Ishikawa (cell line): ENCODE measurements around the gene MAPK4.

Experiments
- CEBPB ChIP-seq: IDR thresholded peaks from 2 replicates; pipeline ENCODE4 v1.6.1; 2012
- CREB1 ChIP-seq: IDR thresholded peaks from 2 replicates; pipeline ENCODE4 v1.6.1; 2012; ENCODE audit warnings: low read depth
- EGR1 ChIP-seq: IDR thresholded peaks from 2 replicates; pipeline ENCODE4 v1.6.1; 2012
- EP300 ChIP-seq: IDR thresholded peaks from 2 replicates; pipeline ENCODE4 v1.6.1; 2012; ENCODE audit warnings: borderline replicate concordance
- FOXM1 ChIP-seq: IDR thresholded peaks from 2 replicates; pipeline ENCODE4 v1.6.1; 2012; ENCODE audit warnings: low read depth, borderline replicate concordance
- NFIC ChIP-seq: IDR thresholded peaks from 2 replicates; pipeline ENCODE4 v1.6.1; 2012
- RAD21 ChIP-seq: IDR thresholded peaks from 2 replicates; pipeline ENCODE4 v1.6.1; 2012; ENCODE audit warnings: low read depth
- REST ChIP-seq: IDR thresholded peaks from 2 replicates; pipeline ENCODE4 v1.6.1; 2012; ENCODE audit warnings: low read depth, mild to moderate bottlenecking
- TAF1 ChIP-seq: IDR thresholded peaks from 2 replicates; pipeline ENCODE4 v1.6.1; 2012; ENCODE audit warnings: low read depth, mild to moderate bottlenecking
- TCF12 ChIP-seq: IDR thresholded peaks from 2 replicates; pipeline ENCODE4 v1.6.1; 2012; ENCODE audit warnings: low read depth
- TEAD4 ChIP-seq: IDR thresholded peaks from 2 replicates; pipeline ENCODE4 v1.6.1; 2012
- YY1 ChIP-seq: IDR thresholded peaks from 2 replicates; pipeline ENCODE4 v1.6.1; 2012; ENCODE audit warnings: low read depth
- ZBTB7A ChIP-seq: IDR thresholded peaks from 2 replicates; pipeline ENCODE4 v1.6.1; 2012; ENCODE audit warnings: low read depth
- TF ChIP-seq, protein P1 (sequence below): IDR thresholded peaks from 2 replicates; pipeline ENCODE4 v1.6.1; 2012
- TF ChIP-seq, protein P2 (sequence below): IDR thresholded peaks from 2 replicates; pipeline ENCODE4 v1.6.1; 2012

Gene MAPK4

DNA sequence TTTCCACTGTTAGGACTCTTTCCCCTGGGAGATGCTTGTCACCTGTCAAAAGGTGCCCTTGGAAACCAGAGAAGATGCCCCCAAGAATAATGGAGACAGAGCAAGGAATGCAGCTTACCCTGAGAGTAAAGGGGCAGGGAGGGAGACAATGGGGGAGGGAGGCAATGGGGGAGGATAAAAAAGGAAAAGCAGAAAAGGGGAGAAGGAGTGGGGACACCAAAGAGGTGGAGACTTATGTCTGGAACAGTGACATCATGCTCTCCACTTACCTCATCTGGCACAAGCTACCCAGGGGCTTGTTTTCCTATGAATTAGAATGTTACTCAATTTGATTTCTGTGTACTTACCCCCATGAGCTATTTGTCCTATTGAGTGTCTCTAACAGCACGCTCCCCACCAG is 192.1 kb downstream of the MAPK4 start:
- TF ChIP-seq CREB1: no peak

DNA sequence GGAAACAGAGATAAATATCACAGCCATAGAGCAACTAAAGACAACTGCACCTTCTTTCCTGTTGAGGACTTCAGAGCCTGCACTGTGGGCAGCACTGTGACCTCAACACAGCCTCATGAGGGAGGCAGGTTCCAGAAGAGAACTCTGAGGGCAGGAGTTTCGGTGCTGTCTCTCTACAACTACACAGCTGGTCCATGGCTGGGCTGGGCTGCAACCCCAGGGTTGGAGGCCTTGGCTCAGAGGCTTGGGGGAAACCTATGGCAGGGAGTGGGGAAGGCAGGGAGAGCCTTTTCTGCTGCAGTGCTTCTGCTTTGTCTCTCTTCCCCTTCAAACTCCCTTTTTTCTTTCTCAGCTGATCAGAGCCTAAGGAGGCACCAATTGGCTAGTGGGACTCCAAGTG is 193.4 kb downstream of the MAPK4 start:
- TF ChIP-seq, protein P1, sequence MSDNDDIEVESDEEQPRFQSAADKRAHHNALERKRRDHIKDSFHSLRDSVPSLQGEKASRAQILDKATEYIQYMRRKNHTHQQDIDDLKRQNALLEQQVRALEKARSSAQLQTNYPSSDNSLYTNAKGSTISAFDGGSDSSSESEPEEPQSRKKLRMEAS: no peak
- TF ChIP-seq REST: no peak
- TF ChIP-seq NFIC: no peak
- TF ChIP-seq EP300: no peak
- no peak for TF ChIP-seq ZBTB7A
- TF ChIP-seq, protein P2, sequence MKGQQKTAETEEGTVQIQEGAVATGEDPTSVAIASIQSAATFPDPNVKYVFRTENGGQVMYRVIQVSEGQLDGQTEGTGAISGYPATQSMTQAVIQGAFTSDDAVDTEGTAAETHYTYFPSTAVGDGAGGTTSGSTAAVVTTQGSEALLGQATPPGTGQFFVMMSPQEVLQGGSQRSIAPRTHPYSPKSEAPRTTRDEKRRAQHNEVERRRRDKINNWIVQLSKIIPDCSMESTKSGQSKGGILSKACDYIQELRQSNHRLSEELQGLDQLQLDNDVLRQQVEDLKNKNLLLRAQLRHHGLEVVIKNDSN: no peak
- no peak for TF ChIP-seq CREB1
- TF ChIP-seq TCF12: no peak
- no peak for TF ChIP-seq RAD21
- TF ChIP-seq TAF1: no peak
- no peak for TF ChIP-seq TEAD4

DNA sequence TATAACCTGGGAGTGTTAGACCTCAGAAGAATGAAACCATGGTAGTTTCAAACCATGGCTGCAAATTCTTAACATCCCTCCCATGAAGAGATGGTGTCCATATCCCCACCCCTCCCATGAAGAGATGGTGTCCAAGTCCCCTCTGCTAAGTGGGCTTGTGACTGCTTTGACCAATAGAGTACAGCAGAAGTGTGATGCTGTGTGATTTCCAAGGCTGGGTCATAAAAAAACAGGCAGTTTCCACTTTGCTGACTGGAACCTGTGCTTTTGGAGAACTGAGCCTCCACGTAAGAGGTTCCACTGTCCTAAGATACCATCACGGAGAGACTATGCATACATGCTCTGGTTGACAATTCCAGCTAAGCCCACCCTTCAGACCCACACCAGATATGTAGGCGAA is 194.4 kb downstream of the MAPK4 start:
- TF ChIP-seq, protein P2: no peak
- TF ChIP-seq CREB1 (no peak), RAD21 (no peak), EGR1 (no peak), TCF12 (no peak), YY1 (no peak), TEAD4 (no peak), EP300 (no peak), NFIC (no peak), REST (no peak), ZBTB7A (no peak), FOXM1 (no peak), TAF1 (no peak), CEBPB (no peak)
- TF ChIP-seq, protein P1: no peak

GRCh38 chr18:50757358-50757757 is 197.5 kb downstream of the MAPK4 start:
- TF ChIP-seq REST (no peak), FOXM1 (no peak), CEBPB (no peak)

GRCh38 chr18:50769463-50769862 is 209.6 kb downstream of the MAPK4 start:
- TF ChIP-seq, protein P1: no peak
- TF ChIP-seq TCF12 (no peak), TEAD4 (no peak), NFIC (no peak), RAD21 (no peak), CEBPB (no peak), ZBTB7A (no peak), FOXM1 (no peak), CREB1 (no peak), YY1 (no peak)
- TF ChIP-seq, protein P2: no peak
